ENCODE measurements around the gene COL6A1.

GRCh38 chr21:45982092-45982757 is 655 bp downstream of the COL6A1 start:
- TF ChIP-seq, protein P1, sequence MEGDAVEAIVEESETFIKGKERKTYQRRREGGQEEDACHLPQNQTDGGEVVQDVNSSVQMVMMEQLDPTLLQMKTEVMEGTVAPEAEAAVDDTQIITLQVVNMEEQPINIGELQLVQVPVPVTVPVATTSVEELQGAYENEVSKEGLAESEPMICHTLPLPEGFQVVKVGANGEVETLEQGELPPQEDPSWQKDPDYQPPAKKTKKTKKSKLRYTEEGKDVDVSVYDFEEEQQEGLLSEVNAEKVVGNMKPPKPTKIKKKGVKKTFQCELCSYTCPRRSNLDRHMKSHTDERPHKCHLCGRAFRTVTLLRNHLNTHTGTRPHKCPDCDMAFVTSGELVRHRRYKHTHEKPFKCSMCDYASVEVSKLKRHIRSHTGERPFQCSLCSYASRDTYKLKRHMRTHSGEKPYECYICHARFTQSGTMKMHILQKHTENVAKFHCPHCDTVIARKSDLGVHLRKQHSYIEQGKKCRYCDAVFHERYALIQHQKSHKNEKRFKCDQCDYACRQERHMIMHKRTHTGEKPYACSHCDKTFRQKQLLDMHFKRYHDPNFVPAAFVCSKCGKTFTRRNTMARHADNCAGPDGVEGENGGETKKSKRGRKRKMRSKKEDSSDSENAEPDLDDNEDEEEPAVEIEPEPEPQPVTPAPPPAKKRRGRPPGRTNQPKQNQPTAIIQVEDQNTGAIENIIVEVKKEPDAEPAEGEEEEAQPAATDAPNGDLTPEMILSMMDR (conservative IDR thresholded peaks at IDR 0.05; ENCODE audit: low read depth, low read length): no peak
- no peak for TF ChIP-seq EZH2 (IDR thresholded peaks at IDR 0.05; ENCODE audit: borderline replicate concordance, low read depth, low read length, poor library complexity, severe bottlenecking)
